GDM1 (cell line): ENCODE results near the gene EPB41L5.
"Not testable (repeated sequence)": the region's sequence is repeated elsewhere in the genome, so short reads cannot be mapped to it uniquely, and the experiment has no call there.

Experiments used
- DNase-seq: peaks from one replicate; lab custom pipeline; 2025; lab: John Stamatoyannopoulos, UW

The EPB41L5 gene

DNA sequence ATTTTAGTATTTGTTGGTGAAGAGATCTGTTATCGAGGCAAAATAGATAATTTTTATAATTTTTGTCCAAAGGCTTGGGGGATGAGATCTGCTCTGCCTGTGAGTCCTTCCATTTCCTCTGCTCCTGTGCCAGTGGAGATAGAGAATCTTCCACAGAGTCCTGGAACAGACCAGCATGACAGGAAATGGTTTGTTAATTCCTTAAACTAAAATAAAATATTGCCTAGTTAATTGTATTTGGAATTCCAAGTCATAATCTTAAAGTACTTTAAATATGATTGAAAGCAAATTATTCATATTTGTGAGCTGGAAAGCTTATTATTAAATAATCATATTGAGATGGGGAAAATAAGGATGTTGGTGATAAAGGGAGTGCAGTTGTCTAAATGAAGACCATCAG is 87.8 kb downstream of the EPB41L5 start:
- no peak for DNase-seq

DNA sequence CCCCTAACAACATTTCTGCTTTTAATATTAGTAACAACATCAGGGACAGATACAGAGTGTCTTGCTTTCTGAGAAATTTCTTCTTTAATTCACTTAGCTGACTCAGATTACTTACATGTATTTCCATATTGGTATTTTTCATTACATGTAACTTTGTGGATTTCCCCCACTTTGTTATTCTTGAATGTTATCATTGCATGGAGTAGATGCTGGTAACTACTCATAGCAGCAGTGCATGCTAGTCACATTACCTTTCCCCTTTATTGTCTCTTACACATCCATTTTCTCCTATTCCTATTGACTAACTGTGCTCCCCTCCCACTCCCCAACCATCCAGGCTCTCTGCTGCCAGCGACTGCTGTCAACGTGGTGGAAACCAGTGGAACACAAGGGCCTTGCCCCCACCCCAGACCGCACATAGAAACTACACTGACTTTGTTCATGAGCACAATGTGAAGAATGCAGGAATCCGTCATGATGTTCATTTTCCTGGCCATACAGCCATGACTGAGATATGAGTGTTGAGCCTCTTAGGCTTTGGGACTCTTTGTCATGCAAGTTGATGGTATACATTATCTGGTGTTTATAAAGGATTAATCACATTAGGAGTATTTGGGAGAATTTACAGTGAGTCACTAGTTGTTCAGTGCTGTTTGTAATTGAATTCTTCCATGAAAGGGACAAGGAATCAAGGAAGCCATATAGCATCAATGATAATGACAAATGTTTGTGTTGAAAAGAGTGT is 91.0 kb downstream of the EPB41L5 start:
- DNase-seq, result no peak

DNA sequence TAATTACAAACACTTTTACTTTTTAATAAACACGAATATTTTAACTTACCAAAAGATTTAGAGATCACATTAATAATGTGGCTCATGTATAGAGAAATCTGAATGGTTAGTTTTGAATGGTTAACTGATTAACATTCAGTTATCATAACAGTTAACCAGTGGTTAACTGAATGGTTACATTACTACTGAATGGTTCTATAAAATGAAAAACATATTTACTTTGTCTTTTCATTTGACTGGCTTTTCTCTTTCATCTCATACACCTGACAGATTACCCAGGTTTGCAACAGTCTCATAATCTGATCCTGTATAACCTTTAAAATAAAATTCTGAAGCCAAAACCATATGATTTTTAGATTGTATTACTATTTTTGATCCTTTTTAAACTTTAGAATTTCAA is 91.9 kb downstream of the EPB41L5 start:
- DNase-seq, result no peak

DNA sequence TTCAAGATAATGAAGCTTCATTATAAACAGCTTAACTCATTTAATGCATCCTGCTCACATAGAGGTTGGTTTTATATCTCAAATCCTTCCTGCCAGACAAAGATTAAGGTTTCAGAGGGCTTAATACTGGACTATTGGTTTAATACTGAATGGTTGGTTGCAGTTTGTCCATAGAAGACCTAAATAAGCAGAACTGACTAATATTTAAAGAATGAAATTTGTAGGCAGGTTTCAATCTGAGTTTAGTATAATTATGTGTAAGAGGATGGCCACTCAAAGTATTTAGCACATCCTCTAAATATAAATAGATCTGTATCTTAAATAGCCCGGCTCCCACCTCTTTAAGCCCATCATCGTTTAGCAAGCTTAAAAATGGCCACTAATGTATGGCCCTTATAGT is 92.5 kb downstream of the EPB41L5 start:
- no peak for DNase-seq

DNA sequence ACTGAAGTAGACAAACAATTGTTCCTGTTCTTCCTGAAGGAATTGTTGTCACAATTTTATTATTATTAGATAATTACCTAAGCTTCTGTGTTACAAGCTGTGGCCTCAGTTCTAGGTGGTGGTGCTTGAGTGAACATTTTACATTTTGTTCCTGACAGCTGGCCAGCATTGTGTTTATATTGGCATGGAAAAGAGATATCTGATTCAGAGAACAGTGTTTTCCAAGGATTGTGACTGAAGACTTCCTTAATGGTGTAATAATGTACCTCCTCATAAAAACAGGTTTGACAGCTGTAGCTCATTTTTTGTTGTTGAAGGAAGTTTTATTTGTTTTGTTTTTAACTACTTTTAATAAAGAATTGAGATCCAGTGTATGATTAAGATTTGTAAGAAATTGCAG is 95.2 kb downstream of the EPB41L5 start:
- DNase-seq, result no peak

- no peak for DNase-seq
Observed at GRCh38 chr2:120108749-120109148, 95.9 kb downstream of the EPB41L5 start.

GRCh38 chr2:120109186-120110061 is 96.5 kb downstream of the EPB41L5 start:
- peak; percentile 49 for DNase-seq

GRCh38 chr2:120110062-120110362 is 97.1 kb downstream of the EPB41L5 start:
- DNase-seq, result no peak

- DNase-seq, result no peak
Observed at GRCh38 chr2:120110507-120110906, 97.6 kb downstream of the EPB41L5 start.

DNA sequence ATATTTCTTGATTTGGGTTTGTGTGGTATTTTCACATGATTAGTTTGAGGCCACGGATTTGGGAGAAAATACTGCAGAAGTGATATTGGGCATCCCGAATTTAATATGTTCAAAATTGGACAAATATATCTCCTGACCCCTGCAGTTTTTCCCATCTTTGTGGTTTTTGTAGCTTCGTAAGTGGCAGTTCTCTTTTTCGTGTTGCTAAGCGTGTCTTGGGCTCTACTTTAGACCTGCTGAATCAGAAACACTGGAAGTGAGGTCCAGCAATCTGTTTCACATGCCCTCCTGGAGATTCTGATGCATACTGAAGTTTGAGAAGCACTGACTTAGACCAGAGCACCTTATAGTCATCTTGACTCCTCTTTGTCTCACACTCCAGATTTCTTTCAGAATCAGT is 98.3 kb downstream of the EPB41L5 start:
- peak; percentile 3 for DNase-seq

DNA sequence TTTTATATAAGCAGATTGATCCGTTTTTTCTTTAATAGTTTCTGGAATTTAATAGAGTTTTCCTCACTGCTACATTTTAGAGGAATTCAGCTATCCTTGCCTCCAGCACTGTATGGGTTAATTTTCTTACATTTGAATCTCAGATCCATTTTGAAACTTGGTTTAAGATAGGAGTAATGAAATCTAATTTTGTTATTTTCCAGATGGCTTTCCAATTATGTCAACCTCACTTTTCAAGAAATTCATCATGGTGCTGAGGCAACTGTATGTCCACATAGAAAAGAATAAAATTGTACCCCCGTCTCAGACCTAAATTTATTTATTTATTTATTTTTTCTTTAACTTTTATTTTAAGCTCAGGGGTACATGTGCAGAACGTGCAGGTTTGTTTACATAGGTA is 105.1 kb downstream of the EPB41L5 start:
- DNase-seq, result no peak

DNA sequence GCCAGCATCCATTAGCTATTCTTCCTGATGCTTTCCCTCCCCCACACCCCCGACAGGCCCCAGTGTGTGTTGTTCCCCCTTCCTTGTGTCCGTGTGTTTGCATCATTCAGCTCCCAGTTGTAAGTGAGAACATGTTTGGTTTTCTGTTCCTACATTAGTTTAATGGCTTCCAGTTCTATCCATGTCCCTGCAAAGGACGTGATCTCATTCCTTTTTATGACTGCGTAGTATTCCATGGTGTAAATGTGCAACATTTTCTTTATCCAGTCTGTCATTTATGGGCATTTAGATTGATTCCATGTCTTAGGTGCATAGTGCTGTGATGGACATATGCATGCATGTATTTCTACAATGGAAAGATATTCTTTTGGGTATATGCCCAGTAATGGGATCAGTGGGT is 105.6 kb downstream of the EPB41L5 start:
- DNase-seq, result no peak

DNA sequence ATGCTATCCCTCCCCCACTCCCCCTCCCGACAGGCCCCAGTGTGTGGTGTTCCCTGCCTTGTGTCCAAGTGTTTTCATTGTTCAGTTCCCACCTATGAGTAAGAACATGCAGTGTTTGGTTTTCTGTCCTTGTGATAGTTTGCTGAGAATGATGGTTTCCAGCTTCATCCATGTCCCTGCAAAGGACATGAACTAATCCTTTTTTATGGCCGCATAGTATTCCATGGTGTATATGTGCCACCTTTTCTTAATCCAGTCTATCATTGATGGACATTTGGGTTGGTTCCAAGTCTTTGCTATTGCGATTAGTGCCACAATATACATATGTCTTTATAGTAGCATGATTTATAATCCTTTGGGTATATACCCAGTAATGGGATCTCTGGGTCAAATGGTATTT is 108.5 kb downstream of the EPB41L5 start:
- DNase-seq, result not testable (repeated sequence)

GRCh38 chr2:120123090-120123489 is 110.2 kb downstream of the EPB41L5 start:
- no peak for DNase-seq

DNA sequence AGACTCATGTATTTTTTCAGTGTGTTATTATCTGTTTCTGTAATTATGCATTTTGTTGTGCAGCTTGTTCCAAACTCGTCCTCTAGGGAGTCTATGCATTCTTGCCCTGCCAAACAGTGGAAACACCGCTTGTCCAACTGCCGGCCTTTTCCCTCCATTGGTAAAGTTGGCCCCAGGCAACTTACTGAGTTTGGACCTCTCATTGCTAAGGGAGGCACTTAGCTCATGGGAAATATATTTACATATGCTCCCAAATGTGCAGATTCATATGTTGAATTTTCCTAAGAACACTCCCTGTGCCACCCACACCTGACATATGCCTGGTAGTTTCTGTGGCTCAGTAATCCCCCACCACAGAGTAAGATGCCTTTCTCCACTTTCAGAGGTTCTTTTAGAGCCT is 112.3 kb downstream of the EPB41L5 start:
- DNase-seq, result no peak

DNA sequence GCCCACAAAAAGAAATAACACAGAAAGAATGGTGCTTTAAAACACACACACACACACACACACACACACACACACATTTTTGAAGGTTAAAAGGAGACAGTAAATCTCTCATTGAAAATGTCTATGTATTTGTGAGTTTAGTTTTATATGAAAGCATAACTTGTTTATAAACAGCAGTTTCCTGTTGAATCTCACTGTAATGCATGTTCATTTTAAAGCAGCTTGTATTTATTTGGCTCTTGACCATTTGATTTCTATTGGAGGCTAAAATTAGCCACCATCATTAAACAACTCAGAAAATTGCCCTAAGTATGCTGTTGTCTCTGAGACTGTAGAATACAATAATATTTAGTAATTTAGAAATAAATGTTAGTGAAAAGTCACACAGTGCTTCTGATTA is 115.3 kb downstream of the EPB41L5 start:
- DNase-seq, result no peak

- DNase-seq, result no peak
Observed at GRCh38 chr2:120132190-120132589, 119.3 kb downstream of the EPB41L5 start.

- DNase-seq, result no peak
Observed at GRCh38 chr2:120132691-120133090, 119.8 kb downstream of the EPB41L5 start.

GRCh38 chr2:120133572-120134244 is 120.8 kb downstream of the EPB41L5 start:
- no peak for DNase-seq

- no peak for DNase-seq
Observed at GRCh38 chr2:120134263-120134662, 121.4 kb downstream of the EPB41L5 start.

GRCh38 chr2:120135013-120135412 is 122.1 kb downstream of the EPB41L5 start:
- not testable (repeated sequence) for DNase-seq

GRCh38 chr2:120140866-120141265 is 128.0 kb downstream of the EPB41L5 start:
- DNase-seq, result no peak
